Right lobe of liver (tissue), 6 donors: ENCODE results near the gene MACROD2. TPM values are rescaled to one million over a fixed set of nuclear protein-coding genes. Genes with fewer than 3 reads are reported as not detected.

ENCODE experiments used
- ATAC-seq, 4 donors: fragments of 200-7000 bp; cut with Tn5 transposase; one replicate each; pipeline ENCODE4 v1.9.1; 2020; ENCODE audit warnings: mild to moderate bottlenecking in 4 of 4, moderate library complexity in 4 of 4
- DNase-seq, 3 donors: peaks; one replicate each; pipeline ENCODE4 v3.0.0-alpha.2; 2020
- H3K27ac ChIP-seq, 3 donors: fragments of 200-600 bp; one replicate each; pipeline ENCODE4 v1.8.0; 2022
- H3K27me3 ChIP-seq, 2 donors: fragments of 200-600 bp; one replicate each; pipeline ENCODE4 v1.8.0; 2022
- H3K36me3 ChIP-seq, 4 donors: fragments of 200-600 bp; sonication (generic) in 1 of 4; one replicate each; pipeline versions ENCODE4 v1.5.1 to v1.8.0; 2017 to 2022; ENCODE audit warnings: control low read depth in 1 of 4
- H3K4me1 ChIP-seq, 4 donors: fragments of 200-600 bp; sonication (generic) in 1 of 4; one replicate each; pipeline versions ENCODE4 v1.5.1 to v1.8.0; 2017 to 2022; ENCODE audit warnings: control low read depth in 1 of 4
- H3K4me3 ChIP-seq, 3 donors: fragments of 200-600 bp; one replicate each; pipeline ENCODE4 v1.8.0; 2022
- H3K9me3 ChIP-seq, 4 donors: fragments of 200-600 bp; sonication (generic) in 1 of 4; one replicate each; pipeline versions ENCODE4 v1.5.1 to v1.8.0; 2017 to 2022; ENCODE audit warnings: control low read depth in 1 of 4
- POLR2A ChIP-seq: fragments of 450-650 bp; IDR thresholded peaks from one replicate; pipeline ENCODE4 v1.6.1; 2017; ENCODE audit warnings: antibody characterized with exemption, mild to moderate bottlenecking
- WGBS: methylation state at CpG from one replicate; pipeline ENCODE4 v1.1.6; 2018; ENCODE audit warnings: low coverage, low lambda C conversion rate; ENCODE audit not compliant: insufficient coverage; ENCODE audit errors: missing lambda C conversion rate; 5-methylcytosine and 5-hydroxymethylcytosine counted together
- intact Hi-C, 2 donors: fragments of 100-400 bp; cut with DNase I; formaldehyde crosslinking; loops; one replicate each; pipeline versions ENCODE4 v1.11.2 to v1.14.1; 2022
- total RNA-seq, 6 experiments: library from RNA; depleted of rRNA in 2 of 6; stranded (reverse); fragments of >200 nt in 2 of 6; fragmentation: NEBNext Ultra II Directional in 3 of 6; extraction: Animal tissue kit (Norgen Biotek cat#: 25700) in 3 of 6; gene quantifications; one replicate each; pipeline versions ENCODE4 v1.1.0 to v1.2.4, GENCODE V29; 2016 to 2023
- TF ChIP-seq, protein P1 (sequence below), 4 donors: fragments of 200-600 bp in 3 of 4; fragments of 450-650 bp in 1 of 4; IDR thresholded peaks; one replicate each; pipeline versions ENCODE4 v1.5.1 to v1.8.0; 2016 to 2022; ENCODE audit warnings: antibody characterized with exemption in 4 of 4, mild to moderate bottlenecking in 2 of 4
- donor health status: DM: no; HTN: yes; CAD: no.
- donor health status: DM: no; HTN: no; CAD: no.
- donor health status: DM: no; HTN: no; CAD: no.
- donor health status: DM: no; HTN: yes; CAD: no.
- donor health status: DM: no; HTN: yes; CAD: no.

MACROD2 gene
- total RNA-seq, 6 experiments from 2014 or later = 1.2 to 5.5 (median 3.3) TPM

DNA sequence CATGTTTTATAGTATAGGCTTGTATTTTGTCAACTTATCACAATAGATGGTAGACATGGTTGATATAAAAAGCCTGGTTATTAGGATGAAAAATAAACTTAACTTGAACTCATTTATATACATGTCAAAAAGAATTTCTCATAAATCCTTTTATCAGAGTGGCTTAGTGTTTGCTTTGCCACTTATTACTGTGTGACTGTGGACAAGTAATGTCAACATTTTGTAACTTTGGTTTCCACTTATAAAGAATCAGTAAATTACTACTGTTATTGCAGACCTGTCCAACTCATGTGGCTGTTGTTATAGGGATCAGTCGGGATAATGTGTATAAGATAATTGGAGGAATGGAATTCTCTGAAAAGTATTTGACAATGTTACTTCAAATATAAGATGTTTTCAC lies 1236.9 kb downstream of the MACROD2 start:
- 79% methylated on average over 1 of the region's 1 CpG for WGBS
- Histone ChIP-seq H3K9me3 (no peaks in the 10 kb centered on the region), H3K4me3 (no peak overlapping the region), H3K27me3 (no peaks in the 10 kb centered on the region), H3K36me3 (no peaks in the 10 kb centered on the region), H3K4me1 (no peaks in the 10 kb centered on the region), H3K27ac (no peak overlapping the region)
- DNase-seq = no peak
- ATAC-seq = no peak
- no peak for TF ChIP-seq POLR2A
- TF ChIP-seq, protein P1, sequence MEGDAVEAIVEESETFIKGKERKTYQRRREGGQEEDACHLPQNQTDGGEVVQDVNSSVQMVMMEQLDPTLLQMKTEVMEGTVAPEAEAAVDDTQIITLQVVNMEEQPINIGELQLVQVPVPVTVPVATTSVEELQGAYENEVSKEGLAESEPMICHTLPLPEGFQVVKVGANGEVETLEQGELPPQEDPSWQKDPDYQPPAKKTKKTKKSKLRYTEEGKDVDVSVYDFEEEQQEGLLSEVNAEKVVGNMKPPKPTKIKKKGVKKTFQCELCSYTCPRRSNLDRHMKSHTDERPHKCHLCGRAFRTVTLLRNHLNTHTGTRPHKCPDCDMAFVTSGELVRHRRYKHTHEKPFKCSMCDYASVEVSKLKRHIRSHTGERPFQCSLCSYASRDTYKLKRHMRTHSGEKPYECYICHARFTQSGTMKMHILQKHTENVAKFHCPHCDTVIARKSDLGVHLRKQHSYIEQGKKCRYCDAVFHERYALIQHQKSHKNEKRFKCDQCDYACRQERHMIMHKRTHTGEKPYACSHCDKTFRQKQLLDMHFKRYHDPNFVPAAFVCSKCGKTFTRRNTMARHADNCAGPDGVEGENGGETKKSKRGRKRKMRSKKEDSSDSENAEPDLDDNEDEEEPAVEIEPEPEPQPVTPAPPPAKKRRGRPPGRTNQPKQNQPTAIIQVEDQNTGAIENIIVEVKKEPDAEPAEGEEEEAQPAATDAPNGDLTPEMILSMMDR (IDR thresholded peaks at IDR 0.05) = no peak
- intact Hi-C loops = no loop called here

DNA sequence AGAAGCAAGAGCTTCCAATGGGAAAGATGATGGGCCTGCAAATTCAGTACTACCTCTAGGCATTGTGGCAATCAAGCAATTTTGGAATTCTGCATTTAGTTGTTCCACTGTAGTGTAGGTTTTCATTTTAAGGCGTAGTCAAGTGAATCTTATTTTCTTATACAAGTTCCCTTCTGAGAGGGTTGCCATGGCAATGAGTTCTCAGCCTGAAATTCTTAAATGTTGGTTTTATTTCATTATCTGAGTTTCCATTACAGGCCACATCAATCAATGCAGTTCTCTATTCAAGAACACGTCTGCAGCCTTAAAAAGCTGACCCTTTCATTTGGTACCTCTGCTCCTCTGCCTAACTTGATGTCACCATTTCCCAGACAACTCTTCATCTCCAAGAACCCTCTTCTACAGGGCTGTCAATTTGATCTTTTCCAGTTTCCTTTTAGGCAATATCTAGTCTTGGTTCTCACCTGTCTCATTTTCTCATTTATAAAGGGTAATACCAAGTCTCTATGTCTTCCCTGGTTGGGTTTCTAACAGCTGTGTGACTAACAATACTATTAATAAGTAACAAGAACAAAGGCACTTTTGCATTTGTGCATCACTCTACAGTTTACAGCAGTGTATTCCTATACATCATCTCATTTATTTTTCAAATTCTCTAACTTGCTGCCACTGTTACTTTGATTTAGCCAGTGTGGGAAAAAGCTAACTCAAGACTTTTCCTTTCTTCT lies 1240.3 kb downstream of the MACROD2 start:
- intact Hi-C loops = no loop called here
- WGBS = 86% methylated on average over 2 of the region's 2 CpGs
- TF ChIP-seq POLR2A = no peak
- TF ChIP-seq, protein P1 (IDR thresholded peaks at IDR 0.05) = no peak

DNA sequence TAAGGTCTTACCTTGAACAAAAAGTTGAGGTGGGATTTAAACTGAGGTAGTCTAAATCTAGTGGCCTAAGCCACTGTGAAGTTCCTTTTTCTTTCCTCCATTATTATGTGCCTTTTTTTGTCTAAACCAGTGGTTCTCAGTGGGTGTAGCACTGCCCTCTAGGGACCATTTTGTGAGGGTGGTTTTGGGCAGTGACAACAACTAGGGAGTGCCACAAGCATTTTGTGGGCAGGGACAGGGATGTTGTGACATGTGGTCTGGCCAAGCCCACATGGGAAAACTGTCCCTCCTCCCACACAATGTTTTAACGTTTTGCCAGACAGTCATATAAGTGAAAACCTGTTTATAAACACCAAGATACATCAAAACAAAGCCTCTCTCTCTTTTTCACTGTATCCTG lies 1241.5 kb downstream of the MACROD2 start:
- intact Hi-C loops = no loop called here
- Histone ChIP-seq H3K4me3 (no peak overlapping the region), H3K27me3 (no peaks in the 10 kb centered on the region), H3K27ac (no peak overlapping the region), H3K9me3 (no peaks in the 10 kb centered on the region), H3K36me3 (no peaks in the 10 kb centered on the region), H3K4me1 (no peaks in the 10 kb centered on the region)
- DNase-seq (peak; percentile 23 to 58 (median 53)), ATAC-seq (peak; percentile 82 to 97 (median 92))
- 0% methylated on average over 1 of the region's 1 CpG for WGBS
- TF ChIP-seq, protein P1 (IDR thresholded peaks at IDR 0.05) = peak; percentile 51 to 69 (median 62)
- TF ChIP-seq POLR2A = no peak

More for the DNA sequence above, 1240.3 kb downstream of the MACROD2 start:
- Histone ChIP-seq H3K4me3 (no peak overlapping the region), H3K4me1 (no peaks in the 10 kb centered on the region), H3K9me3 (no peaks in the 10 kb centered on the region), H3K36me3 (no peaks in the 10 kb centered on the region), H3K27me3 (no peaks in the 10 kb centered on the region), H3K27ac (no peak overlapping the region)
- no peak for ATAC-seq
- no peak for DNase-seq

- no peak for DNase-seq
- WGBS = 77% methylated on average over 3 of the region's 3 CpGs
- Histone ChIP-seq H3K36me3 (no peaks in the 10 kb centered on the region), H3K4me1 (no peaks in the 10 kb centered on the region), H3K27me3 (no peaks in the 10 kb centered on the region), H3K27ac (no peak overlapping the region), H3K4me3 (no peak overlapping the region), H3K9me3 (no peaks in the 10 kb centered on the region)
- ATAC-seq = no peak
- no peak for TF ChIP-seq POLR2A
- TF ChIP-seq, protein P1 (IDR thresholded peaks at IDR 0.05) = no peak
- intact Hi-C loops = no loop called here
These were observed 1244.4 kb downstream of the MACROD2 start for GRCh38 chr20:15239542-15240206.
